Activated CD8-positive, alpha-beta memory T cell treated with anti-CD3 and anti-CD28 coated beads, Interleukin-2, amount 50 U/mL, for 48 hours (primary cell): ENCODE measurements around the gene ITIH5.

Experiments used
- DNase-seq: peaks from one replicate; pipeline ENCODE4 v3.0.0-alpha.2; 2020

ITIH5 gene

GRCh38 chr10:7579681-7580080 is 87.1 kb downstream of the ITIH5 start:
- no peak for DNase-seq

- DNase-seq: no peak
Observed at GRCh38 chr10:7577579-7577978, 89.2 kb downstream of the ITIH5 start.

GRCh38 chr10:7577176-7577575 is 89.6 kb downstream of the ITIH5 start:
- no peak for DNase-seq

GRCh38 chr10:7576340-7576739 is 90.4 kb downstream of the ITIH5 start:
- no peak for DNase-seq

GRCh38 chr10:7572391-7572790 is 94.4 kb downstream of the ITIH5 start:
- DNase-seq: no peak

GRCh38 chr10:7571981-7572380 is 94.8 kb downstream of the ITIH5 start:
- DNase-seq: no peak

GRCh38 chr10:7567911-7568620 is 98.7 kb downstream of the ITIH5 start:
- no peak for DNase-seq

- DNase-seq: no peak
Observed at GRCh38 chr10:7566891-7567290, 99.9 kb downstream of the ITIH5 start.

GRCh38 chr10:7565871-7566270 is 100.9 kb downstream of the ITIH5 start:
- no peak for DNase-seq

GRCh38 chr10:7563770-7564169 is 103.0 kb downstream of the ITIH5 start:
- DNase-seq: no peak

- DNase-seq: no peak
Observed at GRCh38 chr10:7563368-7563767, 103.4 kb downstream of the ITIH5 start.

GRCh38 chr10:7561985-7562384 is 104.8 kb downstream of the ITIH5 start:
- no peak for DNase-seq

- no peak for DNase-seq
Observed at GRCh38 chr10:7561216-7561893, 105.4 kb downstream of the ITIH5 start.

- no peak for DNase-seq
Observed at GRCh38 chr10:7560519-7560918, 106.2 kb downstream of the ITIH5 start.

GRCh38 chr10:7559386-7559785 is 107.4 kb downstream of the ITIH5 start:
- DNase-seq: no peak

GRCh38 chr10:7558036-7558435 is 108.7 kb downstream of the ITIH5 start:
- DNase-seq: no peak

- no peak for DNase-seq
Observed at GRCh38 chr10:7553531-7553930, 113.2 kb downstream of the ITIH5 start.

- DNase-seq: no peak
Observed at GRCh38 chr10:7551950-7552716, 114.6 kb downstream of the ITIH5 start.

- no peak for DNase-seq
Observed at GRCh38 chr10:7551289-7551688, 115.5 kb downstream of the ITIH5 start.

- no peak for DNase-seq
Observed at GRCh38 chr10:7550013-7550412, 116.8 kb downstream of the ITIH5 start.

GRCh38 chr10:7547829-7548228 is 118.9 kb downstream of the ITIH5 start:
- DNase-seq: no peak

- no peak for DNase-seq
Observed at GRCh38 chr10:7547206-7547605, 119.6 kb downstream of the ITIH5 start.

GRCh38 chr10:7546385-7546967 is 120.3 kb downstream of the ITIH5 start:
- no peak for DNase-seq

- no peak for DNase-seq
Observed at GRCh38 chr10:7545792-7546191, 121.0 kb downstream of the ITIH5 start.
